SK-N-SH (cell line): ENCODE results near the gene ALOXE3. TPM values are rescaled to one million over a fixed set of nuclear protein-coding genes. Genes with fewer than 3 reads are reported as not detected.

Experiments used
- CTCF ChIA-PET: fragments of 300-600, 350-600 bp; formaldehyde crosslinking; extraction: SDS; loops from one replicate; lab custom pipeline; 2021; lab: Yijun Ruan, JAX
- POLR2A ChIA-PET: fragments of 350-600 bp; sonication (Branson Sonifier 250); formaldehyde crosslinking; extraction: SDS; loops from one replicate; lab custom pipeline; 2020; ENCODE audit warnings: antibody characterized with exemption, inconsistent platforms; lab: Yijun Ruan, JAX
- DNase-seq: peaks from one replicate; pipeline ENCODE4 v3.0.0; 2012
- H2AFZ ChIP-seq: fragments of 200-600 bp; sonication (generic); 2 replicates; pipeline ENCODE4 v1.8.1; 2016; ENCODE audit warnings: antibody characterized with exemption, mild to moderate bottlenecking, low read depth
- H3F3A ChIP-seq: fragments of 200-600 bp; sonication (generic); replicated peaks from 2 replicates; pipeline ENCODE3; 2016; ENCODE audit warnings: antibody characterized with exemption, mild to moderate bottlenecking; ENCODE audit not compliant: insufficient read depth
- H3K27ac ChIP-seq, 2 experiments: fragments of 200-500 bp in 1 of 2; fragments of 200-600 bp in 1 of 2; sonication (Bioruptor generic) in 1 of 2; sonication (generic), shearing (Covaris generic) in 1 of 2; 2 replicates each; pipeline versions ENCODE4 v1.5.1 to v1.6.1; 2014 to 2016; ENCODE audit warnings: low read depth in 2 of 2, inconsistent platforms in 1 of 2, low read length in 1 of 2, mild to moderate bottlenecking in 1 of 2, mixed read lengths in 1 of 2
- H3K27me3 ChIP-seq: fragments of 200-600 bp; sonication (generic), shearing (Covaris generic); 2 replicates; pipeline ENCODE4 v1.6.1; 2016; ENCODE audit warnings: mixed run types; ENCODE audit not compliant: insufficient read depth
- H3K36me3 ChIP-seq, 2 experiments: fragments of 200-500 bp in 1 of 2; fragments of 200-600 bp in 1 of 2; sonication (Bioruptor generic) in 1 of 2; sonication (generic) in 1 of 2; replicated peaks in 1 of 2; 2 replicates each; pipeline versions ENCODE3 to v1.5.1; 2014 to 2016; ENCODE audit warnings: low read length in 1 of 2, mild to moderate bottlenecking in 1 of 2; ENCODE audit not compliant: insufficient read depth in 2 of 2, control insufficient read depth in 1 of 2
- H3K4me1 ChIP-seq, 2 experiments: fragments of 200-500 bp in 1 of 2; fragments of 200-600 bp in 1 of 2; sonication (Bioruptor generic) in 1 of 2; sonication (generic), shearing (Covaris generic) in 1 of 2; 2 replicates each; pipeline versions ENCODE4 v1.5.1 to v1.6.1; 2014 to 2016; ENCODE audit warnings: low read depth in 1 of 2, low read length in 1 of 2, mixed run types in 1 of 2; ENCODE audit not compliant: insufficient read depth in 2 of 2, control insufficient read depth in 1 of 2
- H3K4me2 ChIP-seq: fragments of 200-600 bp; sonication (generic), shearing (Covaris generic); 2 replicates; pipeline ENCODE4 v1.6.1; 2017; ENCODE audit warnings: mixed run types
- H3K4me3 ChIP-seq, 2 experiments: fragments of 200-500 bp in 1 of 2; fragments of 200-600 bp in 1 of 2; sonication (Bioruptor generic) in 1 of 2; sonication (generic), shearing (Covaris generic) in 1 of 2; 2 replicates each; pipeline versions ENCODE4 v1.5.1 to v1.8.1; 2014 to 2016; ENCODE audit warnings: low read depth in 2 of 2, inconsistent platforms in 1 of 2, low read length in 1 of 2, mild to moderate bottlenecking in 1 of 2, mixed read lengths in 1 of 2, moderate library complexity in 1 of 2
- H3K79me2 ChIP-seq: fragments of 200-600 bp; sonication (generic); 2 replicates; pipeline ENCODE4 v1.8.1; 2017; ENCODE audit warnings: mild to moderate bottlenecking; ENCODE audit not compliant: insufficient read depth
- H3K9ac ChIP-seq: fragments of 200-600 bp; sonication (generic); 2 replicates; pipeline ENCODE4 v1.6.1; 2017; ENCODE audit warnings: mixed run types
- H3K9me2 ChIP-seq: fragments of 200-600 bp; sonication (generic); 2 replicates; pipeline ENCODE4 v1.6.1; 2017; ENCODE audit warnings: mixed run types
- H3K9me3 ChIP-seq: fragments of 200-600 bp; sonication (generic); 2 replicates; pipeline ENCODE4 v1.6.1; 2017; ENCODE audit warnings: mixed run types, mild to moderate bottlenecking, moderate library complexity
- H4K20me1 ChIP-seq: fragments of 200-600 bp; sonication (generic); 2 replicates; pipeline ENCODE4 v1.6.1; 2017; ENCODE audit warnings: mild to moderate bottlenecking, mixed run types; ENCODE audit not compliant: insufficient read depth
- CHD2 ChIP-seq: fragments of 150-350 bp; IDR thresholded peaks from 2 replicates; pipeline ENCODE4 v1.6.1; 2018; ENCODE audit warnings: low read length; ENCODE audit not compliant: partially characterized antibody
- FOXJ3 ChIP-seq: sonication (generic); formaldehyde crosslinking; IDR thresholded peaks from 2 replicates; pipeline ENCODE4 v1.5.1; 2020; ENCODE audit warnings: mild to moderate bottlenecking, missing genetic modification reagents
- GABPA ChIP-seq: IDR thresholded peaks from 2 replicates; pipeline ENCODE4 v1.4.0; 2012; ENCODE audit warnings: low read depth, mild to moderate bottlenecking
- MEF2A ChIP-seq: IDR thresholded peaks from 2 replicates; pipeline ENCODE4 v1.4.0; 2012; ENCODE audit warnings: low read depth, borderline replicate concordance
- NFIC ChIP-seq: IDR thresholded peaks from 2 replicates; pipeline ENCODE4 v1.4.0; 2012; ENCODE audit warnings: borderline replicate concordance
- PBX3 ChIP-seq: IDR thresholded peaks from 2 replicates; pipeline ENCODE4; 2012
- RAD21 ChIP-seq: IDR thresholded peaks from 2 replicates; pipeline ENCODE4 v1.6.1; 2012; ENCODE audit warnings: mild to moderate bottlenecking, low read length
- REST ChIP-seq: IDR thresholded peaks from 2 replicates; pipeline ENCODE4 v1.6.1; 2012; ENCODE audit warnings: mild to moderate bottlenecking, low read depth, low read length, moderate library complexity
- RFX5 ChIP-seq: IDR thresholded peaks from 2 replicates; pipeline ENCODE4 v1.6.1; 2012; ENCODE audit warnings: mild to moderate bottlenecking, improper control_type of control experiment, low read length
- RXRA ChIP-seq: IDR thresholded peaks from 2 replicates; pipeline ENCODE4 v1.4.0; 2012; ENCODE audit warnings: low read depth, mild to moderate bottlenecking, borderline replicate concordance
- TCF12 ChIP-seq: IDR thresholded peaks from 2 replicates; pipeline ENCODE4 v1.4.0; 2012
- USF1 ChIP-seq: IDR thresholded peaks from 2 replicates; pipeline ENCODE4 v1.4.0; 2012; ENCODE audit warnings: low read depth, borderline replicate concordance
- YY1 ChIP-seq: IDR thresholded peaks from 2 replicates; pipeline ENCODE4 v1.4.0; 2012; ENCODE audit warnings: low read depth, mild to moderate bottlenecking
- WGBS: methylation state at CpG from one replicate; pipeline ENCODE4 v1.1.6; 2017; ENCODE audit warnings: low lambda C conversion rate; 5-methylcytosine and 5-hydroxymethylcytosine counted together
- polyA plus RNA-seq, 3 experiments: library from polyadenylated mRNA; depleted of rRNA; stranded (reverse); fragments of >200 nt; gene quantifications; 2 replicates each; pipeline ENCODE4 v1.2.3, GENCODE V29; 2012

ALOXE3 gene
- polyA plus RNA-seq, 1 of the 3 experiments (the other 2 are of a cell fraction), result 0.46 TPM

- Histone ChIP-seq H3K4me1 (peaks cover 34 to 36% of the 10 kb centered on the region in 2 experiments; a peak in 3 of 4 replicates), H3K27me3 (no peaks in the 10 kb centered on the region), H3K27ac (peak overlapping the region; percentile 77 to 95), H2AFZ (no peak overlapping the region), H3K9me2 (no peaks in the 10 kb centered on the region), H3K4me2 (peak overlapping the region; percentile 95), H3K79me2 (peaks cover 21% of the 10 kb centered on the region; the same call in 1 of the 2 replicates), H3K36me3 (peaks cover 11 to 43% of the 10 kb centered on the region in 2 experiments), H3K9me3 (no peaks in the 10 kb centered on the region), H4K20me1 (peaks cover 9% of the 10 kb centered on the region; the same call in 1 of the 2 replicates), H3K9ac (peak overlapping the region; percentile 98), H3K4me3 (peak overlapping the region; percentile 77 to 80; a peak in 3 of 4 replicates), H3F3A (peaks cover 17% of the 10 kb centered on the region)
- TF ChIP-seq NFIC (no peak), USF1 (no peak), REST (no peak), TCF12 (no peak), CHD2 (no peak), MEF2A (no peak), FOXJ3 (CRISPR knock-in tag) (no peak)
- CTCF ChIA-PET, result interaction anchor here (0.9 to 3.1 kb wide), 4 partner anchors 10 to 32 kb away, joined by 3 to 15 read pairs (median 5); partner anchors contain the start of gene ALOXE3
- 83% methylated on average over 15 of the region's 18 CpGs for WGBS
- DNase-seq, result no peak
- POLR2A ChIA-PET, result interaction anchor here (1.1 to 2.5 kb wide), 2 partner anchors 11 to 23 kb away, joined by 6 to 19 read pairs; no protein-coding TSS in a partner anchor
Measured at GRCh38 chr17:8150194-8151119, 32.1 kb upstream of the ALOXE3 start.

GRCh38 chr17:8149419-8150193, 31.3 kb upstream of the ALOXE3 start:
- no peaks in the 10 kb centered on the region for H3K9me2 ChIP-seq
- H3K4me3 ChIP-seq, result no peak overlapping the region
- ChIA-PET POLR2A (no interaction called here), CTCF (interaction anchor here (1.2 to 3.1 kb wide), 3 partner anchors 9 to 31 kb away, joined by 3 to 15 read pairs (median 7); partner anchors contain the start of gene ALOXE3)
- H3K79me2 ChIP-seq, result peaks cover 16% of the 10 kb centered on the region; the same call in 1 of the 2 replicates
- peaks cover 26 to 30% of the 10 kb centered on the region in 2 experiments; a peak in 3 of 4 replicates for H3K4me1 ChIP-seq
- H3F3A ChIP-seq, result peaks cover 11% of the 10 kb centered on the region
- no peak for DNase-seq
- no peaks in the 10 kb centered on the region for H3K9me3 ChIP-seq
- H4K20me1 ChIP-seq, result peaks cover 9% of the 10 kb centered on the region; the same call in 1 of the 2 replicates
- H3K27ac ChIP-seq, result no peak overlapping the region
- H3K27me3 ChIP-seq, result no peaks in the 10 kb centered on the region
- peaks cover 14 to 45% of the 10 kb centered on the region in 2 experiments for H3K36me3 ChIP-seq
- H3K9ac ChIP-seq, result no peak overlapping the region
- no peak overlapping the region for H3K4me2 ChIP-seq
- H2AFZ ChIP-seq, result no peak overlapping the region
- 91% methylated on average over 25 of the region's 29 CpGs for WGBS
- TF ChIP-seq PBX3 (no peak), RAD21 (no peak), REST (no peak), YY1 (no peak), TCF12 (no peak), RXRA (no peak), GABPA (no peak), FOXJ3 (CRISPR knock-in tag) (no peak), RFX5 (no peak)
